Measurements from ENCODE around the gene BDNF.

- TF ChIP-seq CTCF (IDR thresholded peaks at IDR 0.05), result no peak
- no peak for TF ChIP-seq POLR2A (IDR thresholded peaks at IDR 0.05)
Observed at GRCh38 chr11:27716835-27717234, 16.6 kb upstream of the BDNF start.
